ENCODE results near the gene LIPE. TPM values are rescaled to one million over a fixed set of nuclear protein-coding genes. Genes with fewer than 3 reads are reported as not detected.
A peak's percentile ranks its signal among the peaks of the same experiment; 100 is the strongest.

LIPE gene
- 10 to 100 TPM; 33.9 to 82.6 (median 51.5) TPM for total RNA-seq

- TF ChIP-seq POLR2AphosphoS5 (IDR thresholded peaks at IDR 0.05) (no peak), POLR2A (IDR thresholded peaks at IDR 0.05) (no peak)
- TF ChIP-seq, protein P1, sequence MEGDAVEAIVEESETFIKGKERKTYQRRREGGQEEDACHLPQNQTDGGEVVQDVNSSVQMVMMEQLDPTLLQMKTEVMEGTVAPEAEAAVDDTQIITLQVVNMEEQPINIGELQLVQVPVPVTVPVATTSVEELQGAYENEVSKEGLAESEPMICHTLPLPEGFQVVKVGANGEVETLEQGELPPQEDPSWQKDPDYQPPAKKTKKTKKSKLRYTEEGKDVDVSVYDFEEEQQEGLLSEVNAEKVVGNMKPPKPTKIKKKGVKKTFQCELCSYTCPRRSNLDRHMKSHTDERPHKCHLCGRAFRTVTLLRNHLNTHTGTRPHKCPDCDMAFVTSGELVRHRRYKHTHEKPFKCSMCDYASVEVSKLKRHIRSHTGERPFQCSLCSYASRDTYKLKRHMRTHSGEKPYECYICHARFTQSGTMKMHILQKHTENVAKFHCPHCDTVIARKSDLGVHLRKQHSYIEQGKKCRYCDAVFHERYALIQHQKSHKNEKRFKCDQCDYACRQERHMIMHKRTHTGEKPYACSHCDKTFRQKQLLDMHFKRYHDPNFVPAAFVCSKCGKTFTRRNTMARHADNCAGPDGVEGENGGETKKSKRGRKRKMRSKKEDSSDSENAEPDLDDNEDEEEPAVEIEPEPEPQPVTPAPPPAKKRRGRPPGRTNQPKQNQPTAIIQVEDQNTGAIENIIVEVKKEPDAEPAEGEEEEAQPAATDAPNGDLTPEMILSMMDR (IDR thresholded peaks at IDR 0.05), result no peak
- no peaks in the 10 kb centered on the region for H3K9me3 ChIP-seq
- peaks cover 22% of the 10 kb centered on the region for H3K4me1 ChIP-seq
- 61% methylated on average over 4 of the region's 4 CpGs for WGBS
- no peak for DNase-seq (ENCODE audit: low spot score in 2 of 2)
- no peaks in the 10 kb centered on the region for H3K36me3 ChIP-seq
- peaks cover 14% of the 10 kb centered on the region for H3K27me3 ChIP-seq
- H3K4me3 ChIP-seq, result no peak within 1 kb of the TSS
- no peak within 1 kb of the TSS for H3K27ac ChIP-seq
Measured at GRCh38 chr19:42427313-42427712, at the start of gene LIPE. Gene LIPE, minus strand, starts transcription at chr19:42427388. Its CDS starts 239 bp downstream, at chr19:42427149.

GRCh38 chr19:42475366-42475765, 48.2 kb upstream of the LIPE start:
- Histone ChIP-seq H3K27ac (no peak overlapping the region), H3K36me3 (no peaks in the 10 kb centered on the region), H3K4me1 (no peaks in the 10 kb centered on the region), H3K27me3 (no peaks in the 10 kb centered on the region), H3K9me3 (no peaks in the 10 kb centered on the region), H3K4me3 (no peak overlapping the region)
- 79% methylated on average over 4 of the region's 4 CpGs for WGBS
- DNase-seq (ENCODE audit: low spot score in 2 of 2), result no peak
- TF ChIP-seq, protein P1 (IDR thresholded peaks at IDR 0.05), result no peak
- no peak for TF ChIP-seq EP300 (IDR thresholded peaks at IDR 0.05)
- TF ChIP-seq POLR2AphosphoS5 (IDR thresholded peaks at IDR 0.05), result no peak
- TF ChIP-seq POLR2A (IDR thresholded peaks at IDR 0.05), result no peak

DNA sequence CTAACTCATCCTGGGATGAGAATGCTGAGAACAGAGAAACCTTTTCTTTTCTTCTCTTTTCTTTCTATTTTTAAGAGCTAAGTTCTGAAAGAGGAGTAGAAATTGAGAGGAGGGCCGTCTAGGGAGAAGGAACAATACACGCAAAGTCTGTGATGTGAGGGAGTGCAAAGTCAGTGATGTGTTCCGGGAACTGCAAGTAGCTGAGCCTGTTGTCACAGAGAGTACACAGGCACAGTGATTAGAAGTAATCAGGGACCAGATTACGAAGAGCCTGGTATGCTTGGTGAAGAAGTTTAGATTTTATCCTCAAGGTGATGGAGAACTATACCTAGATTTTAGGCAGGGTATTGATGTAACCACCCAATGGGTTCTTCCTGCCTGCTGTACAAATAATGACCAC, 47.6 kb upstream of the LIPE start:
- WGBS, result 78% methylated on average over 4 of the region's 4 CpGs
- H3K4me3 ChIP-seq, result no peak overlapping the region
- DNase-seq (ENCODE audit: low spot score in 2 of 2), result no peak
- H3K4me1 ChIP-seq, result no peaks in the 10 kb centered on the region
- no peaks in the 10 kb centered on the region for H3K9me3 ChIP-seq
- TF ChIP-seq POLR2AphosphoS5 (IDR thresholded peaks at IDR 0.05) (no peak), POLR2A (IDR thresholded peaks at IDR 0.05) (no peak), EP300 (IDR thresholded peaks at IDR 0.05) (no peak)
- TF ChIP-seq, protein P1 (IDR thresholded peaks at IDR 0.05), result no peak
- no peaks in the 10 kb centered on the region for H3K27me3 ChIP-seq
- no peak overlapping the region for H3K27ac ChIP-seq
- H3K36me3 ChIP-seq, result no peaks in the 10 kb centered on the region

GRCh38 chr19:42473686-42474085, 46.5 kb upstream of the LIPE start:
- Histone ChIP-seq H3K4me3 (no peak overlapping the region), H3K27me3 (no peaks in the 10 kb centered on the region), H3K27ac (no peak overlapping the region), H3K9me3 (no peaks in the 10 kb centered on the region), H3K4me1 (no peaks in the 10 kb centered on the region), H3K36me3 (no peaks in the 10 kb centered on the region)
- no peak for DNase-seq (ENCODE audit: low spot score in 2 of 2)
- TF ChIP-seq POLR2A (IDR thresholded peaks at IDR 0.05) (no peak), EP300 (IDR thresholded peaks at IDR 0.05) (no peak), POLR2AphosphoS5 (IDR thresholded peaks at IDR 0.05) (no peak)
- TF ChIP-seq, protein P1 (IDR thresholded peaks at IDR 0.05), result no peak
- WGBS, result 74% methylated on average over 6 of the region's 6 CpGs

GRCh38 chr19:42472402-42473147, 45.4 kb upstream of the LIPE start:
- H3K9me3 ChIP-seq, result no peaks in the 10 kb centered on the region
- H3K36me3 ChIP-seq, result no peaks in the 10 kb centered on the region
- H3K4me1 ChIP-seq, result no peaks in the 10 kb centered on the region
- H3K4me3 ChIP-seq, result no peak overlapping the region
- TF ChIP-seq POLR2AphosphoS5 (IDR thresholded peaks at IDR 0.05), result no peak
- H3K27ac ChIP-seq, result peak overlapping the region; percentile 4
- no peaks in the 10 kb centered on the region for H3K27me3 ChIP-seq
- DNase-seq (ENCODE audit: low spot score in 2 of 2), result no peak
- WGBS, result 84% methylated on average over 7 of the region's 7 CpGs
